HG02884 (cell line): ENCODE results near the gene LIMCH1.
"Not testable (repeated sequence)": the region's sequence is repeated elsewhere in the genome, so short reads cannot be mapped to it uniquely, and the experiment has no call there.

ENCODE experiments used
- ATAC-seq: cut with Tn5 transposase; IDR thresholded peaks from one replicate; pipeline ENCODE4 v1.9.1; 2021; ENCODE audit warnings: mild to moderate bottlenecking, moderate library complexity; ENCODE audit not compliant: unreplicated experiment

Gene LIMCH1, protein sequence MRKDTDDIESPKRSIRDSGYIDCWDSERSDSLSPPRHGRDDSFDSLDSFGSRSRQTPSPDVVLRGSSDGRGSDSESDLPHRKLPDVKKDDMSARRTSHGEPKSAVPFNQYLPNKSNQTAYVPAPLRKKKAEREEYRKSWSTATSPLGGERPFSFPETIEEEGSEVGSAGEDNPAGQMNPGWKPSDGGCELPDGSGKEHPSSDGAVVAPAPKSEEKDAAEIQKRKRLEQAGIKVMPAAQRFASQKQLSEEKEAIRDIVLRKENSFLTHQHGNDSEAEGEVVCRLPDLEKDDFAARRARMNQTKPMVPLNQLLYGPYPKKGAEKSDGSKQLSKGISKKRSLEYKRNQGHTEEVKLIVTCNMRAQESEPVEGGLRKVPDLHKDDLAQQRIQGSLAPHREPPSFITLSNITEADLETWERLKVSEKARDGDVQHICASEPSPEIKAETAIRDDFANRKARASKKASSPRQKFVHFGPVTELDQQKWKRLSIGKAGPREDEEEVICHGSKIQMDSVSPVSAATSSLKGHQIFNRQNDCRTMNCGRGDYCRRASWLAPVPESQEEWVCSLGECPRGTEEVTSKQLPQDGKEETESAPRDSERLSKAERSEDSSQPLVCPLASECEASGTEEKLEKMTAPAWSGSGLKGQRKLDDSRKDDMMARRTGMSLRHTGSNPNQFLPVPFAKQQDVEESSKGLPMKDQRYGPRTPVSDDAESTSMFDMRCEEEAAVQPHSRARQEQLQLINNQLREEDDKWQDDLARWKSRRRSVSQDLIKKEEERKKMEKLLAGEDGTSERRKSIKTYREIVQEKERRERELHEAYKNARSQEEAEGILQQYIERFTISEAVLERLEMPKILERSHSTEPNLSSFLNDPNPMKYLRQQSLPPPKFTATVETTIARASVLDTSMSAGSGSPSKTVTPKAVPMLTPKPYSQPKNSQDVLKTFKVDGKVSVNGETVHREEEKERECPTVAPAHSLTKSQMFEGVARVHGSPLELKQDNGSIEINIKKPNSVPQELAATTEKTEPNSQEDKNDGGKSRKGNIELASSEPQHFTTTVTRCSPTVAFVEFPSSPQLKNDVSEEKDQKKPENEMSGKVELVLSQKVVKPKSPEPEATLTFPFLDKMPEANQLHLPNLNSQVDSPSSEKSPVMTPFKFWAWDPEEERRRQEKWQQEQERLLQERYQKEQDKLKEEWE (N-terminal part only)

DNA sequence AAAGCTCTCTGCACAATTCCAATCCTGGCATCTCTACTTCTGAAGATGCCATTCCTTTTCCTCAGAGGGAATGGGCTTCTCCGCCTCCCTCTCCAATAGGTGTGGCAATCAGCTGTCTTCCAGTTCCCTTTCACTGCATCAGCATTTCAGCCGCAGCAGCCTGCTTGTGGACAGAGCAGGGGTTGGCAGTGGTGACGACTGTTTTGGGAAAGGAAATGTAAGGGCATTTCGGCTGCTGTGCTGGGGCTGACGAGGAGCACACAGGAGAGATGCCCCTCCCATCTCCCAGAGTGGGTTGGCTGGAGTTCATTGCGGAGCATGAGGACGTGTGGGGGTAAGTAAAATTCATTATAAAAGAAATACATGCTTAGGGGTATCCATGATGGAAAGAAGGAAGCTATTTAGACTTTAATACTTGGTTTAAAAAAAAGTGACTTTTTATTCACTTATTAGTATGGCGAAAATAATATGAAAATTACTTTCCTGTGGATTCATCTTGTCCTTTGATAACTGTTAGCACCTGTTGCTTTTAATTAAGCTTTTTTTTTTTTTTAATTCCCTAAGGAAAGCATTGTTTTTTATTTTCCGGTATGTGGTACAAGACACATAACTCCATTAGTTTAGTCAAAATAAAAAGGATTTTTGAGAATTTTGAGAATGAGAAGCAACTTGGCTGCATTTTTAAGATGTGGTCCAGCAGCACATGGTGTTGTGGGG is at the start of gene LIMCH1:
Gene LIMCH1, plus strand, starts transcription at position 141 of the 717 bp plus-strand sequence. CDS start 67,839 bp downstream, outside the sequence.
- no peak for ATAC-seq

GRCh38 chr4:41491081-41491576 is 46.8 kb upstream of the LIMCH1 start:
- not testable (repeated sequence) for ATAC-seq

DNA sequence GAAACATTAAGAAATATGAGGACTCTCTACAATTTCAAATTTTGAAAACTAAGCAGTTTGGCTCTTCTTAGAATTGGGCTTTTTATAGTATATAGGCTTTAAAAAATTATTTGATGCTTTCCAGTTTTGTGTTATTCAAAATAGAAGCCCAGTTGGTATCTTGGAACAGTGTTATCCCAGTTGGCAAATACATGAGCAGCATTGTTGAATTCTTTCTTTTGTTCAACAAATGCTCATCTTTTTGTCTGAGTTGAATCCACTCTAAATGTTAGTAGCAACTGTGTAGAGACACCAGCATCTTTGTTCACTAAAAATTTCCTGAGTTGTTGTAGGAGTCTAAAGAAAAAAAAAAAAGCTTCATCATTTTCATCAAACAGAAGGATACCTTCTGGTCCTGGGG is 41.0 kb upstream of the LIMCH1 start:
- ATAC-seq: no peak

DNA sequence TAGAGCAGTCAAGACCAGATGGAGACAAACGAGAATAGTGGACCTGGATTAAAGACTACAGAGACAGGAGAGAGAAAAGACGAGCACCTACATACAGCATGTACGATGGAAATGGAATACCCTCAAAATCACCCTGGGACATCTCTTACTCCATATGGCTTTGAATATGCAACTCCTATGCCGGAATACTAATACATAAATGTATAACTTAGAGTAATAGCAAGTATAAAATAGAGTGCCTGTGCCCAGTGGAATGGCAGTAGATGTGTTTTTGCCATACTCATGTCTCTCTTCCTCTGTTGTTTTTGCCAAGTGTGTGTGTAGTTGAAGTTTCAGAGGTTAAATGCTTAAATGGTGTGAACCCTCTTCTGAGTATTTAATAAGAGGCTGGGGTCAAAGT is 39.8 kb upstream of the LIMCH1 start:
- ATAC-seq: no peak

- ATAC-seq: no peak
These were observed 33.7 kb upstream of the LIMCH1 start for GRCh38 chr4:41504167-41504818.

DNA sequence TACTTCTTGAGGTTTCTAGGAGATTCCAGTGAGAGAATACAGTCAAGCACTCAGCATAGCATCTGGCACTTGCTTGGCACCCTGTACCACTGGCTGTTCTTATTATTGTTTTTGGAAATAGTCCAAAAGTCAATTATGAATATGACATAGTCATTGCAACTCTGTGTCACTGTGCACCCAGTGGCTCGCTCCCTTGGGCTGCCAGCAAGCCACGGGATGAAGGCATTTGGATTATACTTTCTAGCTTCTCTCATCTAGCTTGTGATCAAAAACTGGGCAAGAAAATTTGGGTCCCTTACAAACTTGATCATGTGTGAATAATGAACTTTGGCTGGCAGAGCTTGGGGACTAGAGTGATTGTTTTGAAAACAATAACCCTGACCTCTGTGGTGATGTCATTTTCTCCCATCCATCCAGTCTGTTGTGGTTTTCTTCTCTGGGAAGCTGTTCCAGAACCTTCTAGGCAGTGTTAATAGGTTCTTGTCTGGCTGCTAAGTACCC is 32.7 kb upstream of the LIMCH1 start:
- no peak for ATAC-seq

DNA sequence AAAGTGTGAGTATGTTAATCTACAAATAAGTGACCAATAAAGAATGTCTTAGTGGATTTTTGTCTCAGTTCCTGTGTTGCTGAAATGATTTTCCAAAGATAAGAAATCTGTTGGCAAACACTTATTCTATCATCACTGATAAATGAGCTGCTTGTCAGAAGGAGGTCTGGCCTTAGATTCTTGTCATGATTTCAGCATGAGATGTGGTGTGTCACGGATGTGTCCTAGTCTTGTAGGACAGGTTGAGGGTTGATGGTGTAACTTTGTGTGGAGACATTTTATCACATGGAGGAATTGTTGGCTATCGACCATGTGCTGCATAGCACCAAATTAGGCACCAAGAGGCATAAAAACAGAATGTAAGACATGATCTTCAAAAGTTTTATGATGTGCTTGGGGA is 31.8 kb upstream of the LIMCH1 start:
- no peak for ATAC-seq

DNA sequence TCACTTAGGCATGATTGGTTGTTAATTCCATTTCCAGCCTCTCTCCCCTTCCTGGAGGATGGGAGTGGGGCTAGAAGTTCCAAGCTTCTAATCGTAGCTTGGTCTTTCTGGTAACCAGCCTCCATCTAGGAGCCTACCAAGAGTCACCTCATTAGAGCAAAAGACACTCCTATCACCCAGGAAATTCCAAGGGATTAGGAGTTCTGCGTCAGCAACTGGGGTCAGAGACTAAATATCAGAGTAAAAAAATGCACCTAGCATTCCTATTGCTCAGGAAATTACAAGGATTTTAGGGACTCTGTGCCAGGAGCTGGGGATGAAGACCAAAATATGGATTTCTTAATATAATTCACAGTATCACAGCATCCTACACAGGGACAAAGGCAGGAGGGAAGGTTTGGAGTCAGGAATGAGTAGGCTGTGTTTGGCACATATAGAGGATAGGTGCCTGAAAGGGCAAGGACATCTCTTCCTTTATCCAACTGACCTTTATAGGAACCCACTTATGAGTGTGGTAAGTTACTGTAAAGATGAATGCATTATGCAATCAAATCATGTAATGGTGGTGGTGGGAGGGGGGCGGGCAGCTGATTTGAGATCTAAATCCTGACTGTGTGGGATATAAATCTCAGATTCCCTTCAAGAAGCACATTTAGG is 30.5 kb upstream of the LIMCH1 start:
- no peak for ATAC-seq

GRCh38 chr4:41509451-41509866 is 28.5 kb upstream of the LIMCH1 start:
- ATAC-seq: no peak

DNA sequence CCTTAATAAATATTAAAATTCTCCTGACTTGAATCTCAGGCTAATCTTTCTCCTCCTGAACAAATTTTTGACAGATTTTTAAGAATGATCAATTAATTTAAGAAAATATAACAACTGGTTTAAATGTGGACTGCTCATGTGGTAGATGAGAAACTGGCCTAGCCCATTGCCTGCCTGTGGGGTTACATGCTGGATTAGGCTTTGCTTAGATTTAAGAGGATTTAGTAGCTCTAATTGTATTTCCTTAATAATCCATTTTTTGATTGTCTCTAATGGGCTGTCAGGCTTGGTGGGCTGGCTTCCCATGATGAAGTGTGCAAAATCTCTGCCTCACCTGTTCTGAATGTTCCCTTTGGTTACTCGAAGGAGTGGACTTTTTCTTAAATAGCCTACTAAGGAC is 27.8 kb upstream of the LIMCH1 start:
- ATAC-seq: no peak

GRCh38 chr4:41512136-41512535 is 25.8 kb upstream of the LIMCH1 start:
- no peak for ATAC-seq

GRCh38 chr4:41512596-41512995 is 25.4 kb upstream of the LIMCH1 start:
- no peak for ATAC-seq

DNA sequence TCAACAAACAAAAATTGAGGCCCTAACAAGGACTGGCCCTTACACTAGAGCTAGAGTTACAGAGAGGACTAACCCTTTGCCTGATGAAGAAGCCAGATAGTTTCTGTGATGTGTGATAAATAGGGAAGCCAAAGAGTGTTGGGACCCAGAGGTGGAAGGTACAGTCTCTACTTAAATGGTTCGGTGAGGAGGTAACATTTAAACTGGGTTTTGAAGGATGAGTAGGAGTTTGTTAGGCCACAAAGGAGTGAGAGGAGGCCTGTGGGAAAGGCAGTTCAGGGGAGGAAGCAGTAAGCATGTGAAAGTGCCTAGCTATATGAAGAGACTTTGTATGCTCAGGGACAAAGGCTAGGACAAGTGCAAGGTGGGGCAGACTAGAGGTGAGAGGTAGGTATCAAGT is 23.8 kb upstream of the LIMCH1 start:
- ATAC-seq: no peak

GRCh38 chr4:41514766-41515481 is 23.0 kb upstream of the LIMCH1 start:
- ATAC-seq: no peak

GRCh38 chr4:41517121-41517520 is 20.8 kb upstream of the LIMCH1 start:
- no peak for ATAC-seq

GRCh38 chr4:41517747-41518146 is 20.2 kb upstream of the LIMCH1 start:
- no peak for ATAC-seq

DNA sequence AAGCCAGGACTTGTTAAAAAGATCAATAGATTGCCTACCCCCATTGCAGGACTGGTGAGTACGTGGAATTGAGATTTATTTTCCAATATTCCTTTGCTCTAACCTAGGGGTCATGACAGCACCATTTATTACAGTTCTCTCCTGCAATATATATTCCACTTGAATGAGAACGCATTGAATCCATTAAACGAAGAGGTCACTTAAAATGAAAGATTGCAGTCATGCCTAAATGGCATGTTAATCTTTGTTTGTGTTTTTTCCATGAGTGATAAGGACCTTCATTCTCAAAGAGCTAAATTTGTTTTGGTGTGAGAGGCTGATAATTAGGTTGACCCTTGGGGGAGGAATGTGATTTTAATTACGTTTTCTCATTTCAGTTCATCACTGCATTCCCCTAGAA is 13.5 kb upstream of the LIMCH1 start:
- ATAC-seq: no peak

DNA sequence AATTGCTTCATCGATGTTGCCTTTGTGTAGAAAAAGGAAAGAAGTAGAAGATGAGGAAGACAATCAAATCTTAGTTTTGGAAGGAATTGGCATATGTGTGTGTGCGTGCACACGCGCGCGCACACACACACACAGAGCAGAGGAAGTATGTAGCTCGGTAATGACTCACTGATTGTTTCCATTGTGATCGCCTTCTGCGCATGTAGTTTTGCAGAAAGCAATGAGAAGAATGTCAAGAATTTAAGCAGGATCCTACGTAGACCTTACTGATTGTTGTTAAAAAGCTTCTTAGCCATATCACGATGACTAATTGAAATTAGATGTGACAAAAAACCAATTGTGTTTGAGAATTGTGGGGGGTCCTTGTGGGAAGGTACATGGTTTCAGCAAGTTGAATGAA is 12.8 kb upstream of the LIMCH1 start:
- no peak for ATAC-seq

- ATAC-seq: no peak
These were observed 11.3 kb upstream of the LIMCH1 start for GRCh38 chr4:41526628-41527027.
